ENCODE measurements around the gene SLC12A4.
A peak's percentile ranks its signal among the peaks of the same experiment; 100 is the strongest.
"Not testable (repeated sequence)": the region's sequence is repeated elsewhere in the genome, so short reads cannot be mapped to it uniquely, and the experiment has no call there.

The SLC12A4 gene

GRCh38 chr16:67996666-67997065 is 28.2 kb upstream of the SLC12A4 start:
- Histone ChIP-seq H3K27ac (replicated peaks) (no peak overlapping the region), H3K27me3 (ENCODE audit: insufficient read depth, poor library complexity, severe bottlenecking) (no peaks in the 10 kb centered on the region), H3K4me3 (replicated peaks; ENCODE audit: insufficient read depth, low read length) (no peak overlapping the region)
- TF ChIP-seq REST (IDR thresholded peaks at IDR 0.05; ENCODE audit: insufficient replicate concordance, low read depth): no peak
- TF ChIP-seq SPI1 (IDR thresholded peaks at IDR 0.05; ENCODE audit: borderline replicate concordance, low read depth): no peak
- TF ChIP-seq CTCF (IDR thresholded peaks at IDR 0.05; ENCODE audit: insufficient read depth, low read length): no peak
- TF ChIP-seq GABPA (IDR thresholded peaks at IDR 0.05; ENCODE audit: low read depth): no peak
- TF ChIP-seq POLR2AphosphoS5 (IDR thresholded peaks at IDR 0.05; ENCODE audit: low read depth): no peak
- DNase-seq (ENCODE audit: low read depth in 1 of 2, low spot score in 1 of 2): no peak

GRCh38 chr16:67995423-67995822 is 27.0 kb upstream of the SLC12A4 start:
- H3K4me3 ChIP-seq (replicated peaks; ENCODE audit: insufficient read depth, low read length): no peak overlapping the region
- TF ChIP-seq CTCF (IDR thresholded peaks at IDR 0.05; ENCODE audit: insufficient read depth, low read length) (no peak), REST (IDR thresholded peaks at IDR 0.05; ENCODE audit: insufficient replicate concordance, low read depth) (no peak), SPI1 (IDR thresholded peaks at IDR 0.05; ENCODE audit: borderline replicate concordance, low read depth) (peak; percentile 16; the same call in 1 of the 2 replicates)
- DNase-seq (ENCODE audit: low read depth in 1 of 2, low spot score in 1 of 2): peak in 1 of 2 experiments; percentile 48
- no peak overlapping the region for H3K27ac ChIP-seq (replicated peaks)
- no peaks in the 10 kb centered on the region for H3K27me3 ChIP-seq (ENCODE audit: insufficient read depth, poor library complexity, severe bottlenecking)

GRCh38 chr16:67994040-67994408 is 25.6 kb upstream of the SLC12A4 start:
- peak overlapping the region; percentile 73 for H3K27ac ChIP-seq (replicated peaks)
- not testable (repeated sequence) for H3K4me3 ChIP-seq (replicated peaks; ENCODE audit: insufficient read depth, low read length); H3K27me3 ChIP-seq (ENCODE audit: insufficient read depth, poor library complexity, severe bottlenecking)
- peak; percentile 45 to 57 for DNase-seq (ENCODE audit: low read depth in 1 of 2, low spot score in 1 of 2)

GRCh38 chr16:67993207-67994039 is 25.0 kb upstream of the SLC12A4 start:
- DNase-seq (ENCODE audit: low read depth in 1 of 2, low spot score in 1 of 2): peak; percentile 75 to 82
- TF ChIP-seq POLR2AphosphoS5 (IDR thresholded peaks at IDR 0.05; ENCODE audit: low read depth) (0 out of 2 replicates have a peak, but pooled peaks have one; percentile 37), CTCF (IDR thresholded peaks at IDR 0.05; ENCODE audit: insufficient read depth, low read length) (peak; percentile 82), GABPA (IDR thresholded peaks at IDR 0.05; ENCODE audit: low read depth) (no peak)
- H3K27me3 ChIP-seq (ENCODE audit: insufficient read depth, poor library complexity, severe bottlenecking): no peaks in the 10 kb centered on the region
- H3K4me3 ChIP-seq (replicated peaks; ENCODE audit: insufficient read depth, low read length): no peak overlapping the region
- peak overlapping the region; percentile 73 for H3K27ac ChIP-seq (replicated peaks)

Measured in HL-60 (cell line).